Measurements from ENCODE around the gene SLC22A23.

SLC22A23 gene

DNA sequence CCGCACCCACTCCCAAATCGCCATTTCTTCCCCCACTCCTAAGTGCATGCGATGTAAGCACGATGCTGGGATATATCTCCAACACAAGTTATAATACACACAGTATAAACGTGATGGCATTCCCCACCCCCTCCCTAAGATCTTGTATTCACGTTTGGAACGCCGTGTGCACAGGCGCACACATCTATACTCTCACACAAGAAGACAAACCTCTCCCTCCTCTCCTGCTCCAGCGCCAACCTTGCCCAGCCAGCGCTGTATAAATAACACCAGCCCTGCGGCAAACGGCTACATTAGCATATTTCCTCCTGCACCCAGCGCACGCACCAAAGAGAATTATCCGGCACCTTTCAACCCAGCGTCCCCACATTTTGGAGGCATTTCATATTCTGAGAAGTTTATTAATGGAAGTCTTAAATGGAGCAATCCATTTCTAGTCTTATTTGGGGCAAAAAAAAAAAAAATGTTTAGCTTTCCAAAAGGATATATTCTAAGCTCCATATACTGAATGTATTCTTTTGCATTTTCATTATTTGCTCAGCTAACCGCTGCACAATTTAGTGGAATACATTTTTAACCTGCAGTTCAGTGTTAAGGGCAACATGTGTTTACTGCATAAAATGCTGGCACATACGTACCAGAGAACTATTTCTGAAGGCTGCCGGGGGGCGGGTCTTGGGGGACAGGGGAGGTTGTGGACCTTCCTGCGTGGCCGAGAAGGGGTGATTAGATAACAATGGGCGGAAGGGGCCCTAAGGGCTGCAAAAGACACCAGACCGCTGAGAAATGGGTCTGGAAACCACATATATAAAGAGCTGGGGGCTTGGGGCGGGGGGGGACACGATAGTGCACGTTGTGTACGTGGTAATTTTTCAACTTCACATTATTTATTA is 1.1 kb upstream of the SLC22A23 start:
- peak overlapping the region; percentile 25 for H3K4me3 Mint-ChIP-seq
- no peaks in the 10 kb centered on the region for H3K36me3 Mint-ChIP-seq (ENCODE audit: low read depth)
- peaks cover 48% of the 10 kb centered on the region for H3K27me3 Mint-ChIP-seq
- peaks cover 8% of the 10 kb centered on the region for H3K4me1 Mint-ChIP-seq (ENCODE audit: low read depth)
- no peaks in the 10 kb centered on the region for H3K9me3 Mint-ChIP-seq
- intact Hi-C loops (cut with micrococcal nuclease), result loop anchor here (2.0 kb wide), 1 partner anchor 179 kb away; no protein-coding TSS in a partner anchor
- H3K27ac Mint-ChIP-seq, result no peak overlapping the region

DNA sequence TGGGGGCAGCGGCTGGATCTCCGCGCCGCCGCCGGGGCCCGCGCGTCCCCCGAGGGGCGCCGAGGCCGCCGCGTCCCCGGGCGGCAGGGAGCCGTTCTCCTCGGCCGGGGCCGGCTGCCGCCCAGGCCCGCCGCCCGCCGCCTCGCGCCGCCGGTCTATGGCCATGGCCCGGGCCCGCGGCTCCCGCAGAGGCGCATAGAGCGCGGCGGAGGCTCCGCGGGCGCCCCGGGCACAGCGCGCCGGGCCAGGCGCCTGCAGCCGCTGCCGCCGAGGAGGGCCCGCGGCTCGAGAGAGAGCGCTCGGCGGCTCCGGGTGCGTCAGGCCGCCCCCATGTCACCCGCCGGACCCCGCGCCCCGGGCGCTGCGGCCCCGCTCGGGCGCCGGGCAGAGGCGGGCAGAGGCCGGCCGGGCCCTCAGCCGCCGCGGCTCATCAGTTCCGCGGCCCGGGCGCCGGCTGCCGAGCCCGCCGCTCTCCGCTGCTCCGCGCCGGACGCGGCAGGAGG is 404 bp downstream of the SLC22A23 start:
- intact Hi-C loops (cut with micrococcal nuclease), result loop anchor here (2.0 kb wide), 1 partner anchor 178 kb away; no protein-coding TSS in a partner anchor
- H3K27ac Mint-ChIP-seq, result no peak overlapping the region
- H3K9me3 Mint-ChIP-seq, result no peaks in the 10 kb centered on the region
- peaks cover 52% of the 10 kb centered on the region for H3K27me3 Mint-ChIP-seq
- H3K4me1 Mint-ChIP-seq (ENCODE audit: low read depth), result peaks cover 8% of the 10 kb centered on the region
- no peak overlapping the region for H3K4me3 Mint-ChIP-seq
- H3K36me3 Mint-ChIP-seq (ENCODE audit: low read depth), result no peaks in the 10 kb centered on the region

DNA sequence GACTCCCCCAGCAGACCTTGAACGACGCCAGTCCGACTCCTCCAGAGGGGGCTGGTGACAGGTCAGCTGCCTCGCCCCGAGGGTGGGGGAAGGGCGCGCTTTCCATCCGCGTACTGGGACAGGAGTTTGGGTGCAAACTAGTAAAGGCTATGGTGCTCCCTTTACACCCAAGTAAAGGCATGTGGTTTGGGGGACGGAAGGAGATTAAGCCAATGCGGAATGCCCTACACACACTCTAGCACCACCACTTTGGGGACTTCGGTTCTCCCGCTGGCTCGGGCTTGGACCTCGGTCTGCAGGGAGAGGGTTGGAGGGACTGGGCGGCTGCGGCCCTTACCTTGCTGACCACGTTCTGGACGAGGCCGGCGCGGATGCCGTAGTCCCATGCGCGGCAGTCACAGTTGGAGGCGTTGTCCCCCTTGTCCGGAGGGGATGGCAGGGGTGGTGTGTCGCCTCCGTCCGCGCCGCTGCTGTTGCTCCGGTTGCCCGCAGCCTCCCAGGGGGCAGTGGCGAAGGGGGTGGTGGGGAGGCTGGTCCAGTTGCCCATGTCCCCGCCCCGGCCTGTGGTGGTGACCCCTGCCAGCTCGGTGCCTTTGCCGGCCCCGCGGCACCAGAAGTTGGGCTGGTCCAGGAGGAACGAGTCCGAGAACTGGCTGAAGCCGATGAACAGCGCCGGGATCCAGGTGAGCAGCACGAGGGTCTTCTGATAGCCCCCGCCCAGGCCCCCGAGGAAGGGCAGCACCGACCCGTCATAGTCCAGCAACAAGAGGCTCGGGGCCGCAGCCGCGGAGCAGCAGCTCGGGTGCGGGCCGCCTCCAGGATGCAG is 1.1 kb downstream of the SLC22A23 start:
- Mint-ChIP-seq H3K4me3 (no peak overlapping the region), H3K27ac (no peak overlapping the region), H3K36me3 (ENCODE audit: low read depth) (no peaks in the 10 kb centered on the region), H3K9me3 (no peaks in the 10 kb centered on the region), H3K4me1 (ENCODE audit: low read depth) (peaks cover 8% of the 10 kb centered on the region), H3K27me3 (peaks cover 49% of the 10 kb centered on the region)
- intact Hi-C loops (cut with micrococcal nuclease), result loop anchor here (2.0 kb wide), 1 partner anchor 177 kb away; no protein-coding TSS in a partner anchor

DNA sequence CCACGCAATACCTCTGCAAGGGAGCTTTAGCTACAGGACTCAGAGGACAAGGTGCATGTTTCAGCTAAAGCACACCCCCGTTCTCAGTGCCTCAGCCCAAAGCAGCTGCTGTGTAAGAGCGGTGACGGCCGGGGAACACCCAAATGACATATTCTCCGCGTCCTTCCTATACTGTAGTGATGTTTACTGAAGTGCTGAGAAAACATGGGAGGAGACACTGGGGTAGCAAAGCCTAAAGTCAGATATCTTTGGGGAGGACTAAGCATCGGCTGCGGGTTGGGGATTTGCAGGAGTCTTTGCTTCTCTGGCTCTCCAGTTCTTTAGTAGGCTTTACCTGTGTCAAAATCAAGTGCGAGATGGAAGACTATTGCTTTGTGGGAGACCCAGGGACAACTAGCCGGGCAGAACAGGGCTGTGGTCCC is 1.7 kb downstream of the SLC22A23 start:
- H3K36me3 Mint-ChIP-seq (ENCODE audit: low read depth), result no peaks in the 10 kb centered on the region
- no peak overlapping the region for H3K27ac Mint-ChIP-seq
- no peaks in the 10 kb centered on the region for H3K9me3 Mint-ChIP-seq
- H3K4me1 Mint-ChIP-seq (ENCODE audit: low read depth), result peaks cover 8% of the 10 kb centered on the region
- H3K27me3 Mint-ChIP-seq, result peaks cover 51% of the 10 kb centered on the region
- intact Hi-C loops (cut with micrococcal nuclease), result no loop called here
- no peak overlapping the region for H3K4me3 Mint-ChIP-seq

DNA sequence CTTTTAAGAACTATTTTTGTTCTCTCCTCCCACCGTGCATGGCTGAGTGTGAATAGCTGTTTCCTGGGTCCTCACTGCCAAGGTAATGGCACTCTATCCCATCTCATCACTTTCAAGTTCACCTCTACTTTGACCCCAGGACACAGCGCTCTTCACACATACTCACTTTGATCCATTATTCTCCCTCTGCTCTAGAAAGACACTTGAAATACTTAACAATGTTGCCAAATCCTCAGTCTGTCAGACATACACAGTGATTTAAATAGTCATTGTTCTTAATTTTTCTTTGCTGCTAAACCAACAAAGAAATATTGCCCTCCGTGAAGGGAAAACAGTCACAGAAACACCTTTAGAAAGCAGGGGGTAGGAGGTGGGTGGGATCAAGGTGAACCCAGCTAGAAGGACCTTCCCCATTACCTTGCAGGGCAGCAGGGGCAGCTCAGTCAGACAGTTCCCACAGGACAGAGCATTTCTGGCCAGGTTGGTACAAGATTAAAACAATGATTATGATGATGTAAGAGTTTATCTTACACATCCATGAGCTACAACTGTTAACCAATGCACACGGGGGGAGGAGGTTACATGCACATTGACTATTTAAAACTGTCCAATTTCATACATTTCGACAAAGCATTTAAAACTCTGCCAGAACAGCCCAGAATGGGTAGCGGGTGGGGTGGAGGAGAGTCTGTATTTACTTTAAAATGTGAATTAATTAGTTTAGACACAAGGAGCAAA is 2.4 kb downstream of the SLC22A23 start:
- no peaks in the 10 kb centered on the region for H3K36me3 Mint-ChIP-seq (ENCODE audit: low read depth)
- H3K9me3 Mint-ChIP-seq, result no peaks in the 10 kb centered on the region
- H3K27ac Mint-ChIP-seq, result no peak overlapping the region
- H3K4me1 Mint-ChIP-seq (ENCODE audit: low read depth), result peaks cover 8% of the 10 kb centered on the region
- H3K4me3 Mint-ChIP-seq, result no peak overlapping the region
- intact Hi-C loops (cut with micrococcal nuclease), result no loop called here
- H3K27me3 Mint-ChIP-seq, result peaks cover 47% of the 10 kb centered on the region

DNA sequence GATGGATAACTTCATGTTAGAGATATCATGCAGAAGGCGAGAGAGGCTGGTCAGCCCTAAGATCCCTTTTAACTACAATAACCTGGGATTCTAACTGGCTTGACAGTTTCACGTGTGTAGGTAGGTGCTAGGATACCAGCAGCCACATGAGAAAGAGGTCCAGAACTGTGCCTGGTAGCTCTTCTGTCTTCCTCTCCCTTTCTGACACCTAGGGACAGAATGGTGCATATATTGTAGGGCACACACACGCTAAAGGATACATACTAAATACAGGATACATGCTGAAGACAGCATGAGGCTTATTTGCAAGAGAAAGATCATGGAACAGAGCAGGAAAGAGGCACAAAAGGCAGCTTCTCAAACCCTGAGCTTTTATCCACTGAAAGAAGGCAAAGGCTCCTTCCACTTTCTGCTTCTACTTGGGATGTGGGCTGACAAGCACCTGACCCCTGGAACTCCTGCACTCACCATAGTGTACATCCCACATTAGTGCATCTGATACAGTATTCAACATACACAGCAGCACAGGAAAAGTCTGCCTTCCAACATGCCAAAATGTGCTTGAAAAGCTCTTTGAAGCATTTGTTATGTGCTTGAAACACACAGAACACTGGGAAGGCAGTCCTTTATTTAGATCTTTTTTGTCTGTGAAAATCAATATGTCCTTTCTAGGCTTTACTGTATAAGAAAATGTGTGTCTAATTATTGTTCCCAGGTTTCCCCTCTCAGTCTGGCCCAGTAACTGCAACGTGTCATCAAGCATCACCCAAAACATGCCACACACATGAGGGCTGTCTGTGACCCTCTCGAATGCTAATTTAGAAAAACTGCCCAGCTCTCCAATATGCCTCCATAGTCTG is 3.2 kb downstream of the SLC22A23 start:
- peaks cover 43% of the 10 kb centered on the region for H3K27me3 Mint-ChIP-seq
- H3K9me3 Mint-ChIP-seq, result no peaks in the 10 kb centered on the region
- H3K27ac Mint-ChIP-seq, result no peak overlapping the region
- no peaks in the 10 kb centered on the region for H3K36me3 Mint-ChIP-seq (ENCODE audit: low read depth)
- H3K4me3 Mint-ChIP-seq, result no peak overlapping the region
- intact Hi-C loops (cut with micrococcal nuclease), result no loop called here
- peaks cover 8% of the 10 kb centered on the region for H3K4me1 Mint-ChIP-seq (ENCODE audit: low read depth)

DNA sequence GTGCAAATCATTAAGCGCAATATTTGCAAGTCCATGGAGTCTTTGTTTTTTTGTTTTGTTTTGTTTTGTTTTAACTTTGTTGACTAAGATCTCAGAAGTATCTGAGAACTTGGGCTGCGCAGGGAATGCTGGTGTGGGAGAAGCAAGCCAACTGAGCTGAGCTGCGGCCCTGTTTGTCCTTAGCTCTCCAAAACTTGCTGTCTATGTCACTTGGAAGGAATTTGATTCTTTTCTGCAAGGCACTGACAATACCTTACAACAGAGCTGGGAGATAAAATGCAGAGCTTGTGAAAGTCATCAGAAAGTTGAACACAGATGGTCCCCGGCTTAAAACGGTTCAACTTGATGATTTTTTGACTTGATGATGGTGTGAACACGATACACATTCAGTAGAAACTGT is 5.4 kb downstream of the SLC22A23 start:
- no peaks in the 10 kb centered on the region for H3K4me1 Mint-ChIP-seq (ENCODE audit: low read depth)
- H3K9me3 Mint-ChIP-seq, result no peaks in the 10 kb centered on the region
- H3K36me3 Mint-ChIP-seq (ENCODE audit: low read depth), result no peaks in the 10 kb centered on the region
- peaks cover 38% of the 10 kb centered on the region for H3K27me3 Mint-ChIP-seq
- intact Hi-C loops (cut with micrococcal nuclease), result no loop called here
- H3K27ac Mint-ChIP-seq, result no peak overlapping the region
- no peak overlapping the region for H3K4me3 Mint-ChIP-seq

DNA sequence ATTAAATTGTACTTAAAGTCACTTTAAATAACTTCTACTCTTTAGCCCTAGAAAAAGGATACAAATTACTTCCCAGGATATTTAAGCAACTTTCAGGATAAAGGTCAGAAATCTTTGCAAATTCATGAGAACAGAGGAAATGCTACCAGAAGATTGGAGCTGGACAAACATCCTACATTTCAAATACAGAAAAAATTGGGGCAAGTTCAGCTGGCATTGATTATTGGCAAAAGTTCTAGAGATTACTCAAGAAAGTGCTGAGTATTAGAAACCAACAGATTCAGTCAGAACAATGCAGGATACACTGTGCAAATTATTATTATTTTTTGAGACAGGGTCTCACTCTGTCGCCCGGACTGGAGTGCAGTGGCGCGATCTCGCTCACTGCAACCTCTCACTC is 6.0 kb downstream of the SLC22A23 start:
- intact Hi-C loops (cut with micrococcal nuclease), result no loop called here
- H3K4me1 Mint-ChIP-seq (ENCODE audit: low read depth), result no peaks in the 10 kb centered on the region

DNA sequence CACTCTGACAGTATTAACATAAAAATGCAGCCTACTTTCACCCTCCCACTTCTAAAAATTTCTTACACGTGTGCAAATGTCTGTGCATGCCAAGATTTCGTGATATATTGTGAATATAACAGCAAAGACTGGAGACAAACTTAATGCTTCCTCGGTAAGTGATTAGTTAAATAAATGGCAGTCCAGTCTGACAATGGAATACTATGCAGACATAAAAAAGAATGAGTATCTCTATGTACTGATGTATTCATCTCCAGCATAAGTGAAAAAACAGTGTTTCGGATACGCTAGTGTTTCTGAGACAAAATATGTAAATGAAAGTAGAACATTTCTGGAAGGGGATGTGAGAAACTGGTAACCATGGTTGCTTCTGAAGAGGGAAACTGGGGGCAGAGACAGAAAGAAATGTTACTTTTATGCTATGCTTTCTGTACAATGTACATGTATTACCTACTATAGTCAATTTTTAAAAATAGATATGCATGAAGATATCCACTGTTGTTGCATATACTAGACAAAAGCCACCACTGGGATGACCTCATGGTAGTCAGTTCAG is 7.0 kb downstream of the SLC22A23 start:
- no peak overlapping the region for H3K27ac Mint-ChIP-seq

More for the DNA sequence above, 6.0 kb downstream of the SLC22A23 start:
- H3K36me3 Mint-ChIP-seq (ENCODE audit: low read depth), result no peaks in the 10 kb centered on the region
- peaks cover 38% of the 10 kb centered on the region for H3K27me3 Mint-ChIP-seq
- no peaks in the 10 kb centered on the region for H3K9me3 Mint-ChIP-seq
- H3K27ac Mint-ChIP-seq, result no peak overlapping the region
- no peak overlapping the region for H3K4me3 Mint-ChIP-seq

DNA sequence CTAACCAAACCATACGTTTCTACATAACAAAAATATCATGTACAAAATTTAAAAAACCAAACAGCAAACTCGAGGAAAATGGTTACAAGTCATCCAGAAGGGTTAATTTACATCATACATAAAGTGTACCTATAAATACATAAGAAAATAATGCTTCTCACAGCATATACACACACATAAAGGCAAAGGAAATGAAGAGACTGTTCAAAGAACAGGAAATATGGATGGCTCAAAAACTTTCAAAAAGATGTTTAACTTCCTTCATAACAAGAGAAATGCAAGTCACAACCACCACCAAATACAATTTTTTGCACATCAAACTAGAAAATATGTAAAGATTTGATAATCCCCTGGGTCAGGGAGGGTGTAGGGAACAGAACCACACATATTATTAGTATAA is 7.5 kb downstream of the SLC22A23 start:
- Mint-ChIP-seq H3K27ac (no peak overlapping the region), H3K36me3 (ENCODE audit: low read depth) (no peaks in the 10 kb centered on the region), H3K9me3 (no peaks in the 10 kb centered on the region), H3K27me3 (peaks cover 45% of the 10 kb centered on the region), H3K4me1 (ENCODE audit: low read depth) (no peaks in the 10 kb centered on the region), H3K4me3 (no peak overlapping the region)
- intact Hi-C loops (cut with micrococcal nuclease), result no loop called here

More for the DNA sequence above, 7.0 kb downstream of the SLC22A23 start:
- intact Hi-C loops (cut with micrococcal nuclease), result no loop called here
- Mint-ChIP-seq H3K36me3 (ENCODE audit: low read depth) (no peaks in the 10 kb centered on the region), H3K4me1 (ENCODE audit: low read depth) (no peaks in the 10 kb centered on the region), H3K4me3 (no peak overlapping the region), H3K27me3 (peaks cover 43% of the 10 kb centered on the region), H3K9me3 (no peaks in the 10 kb centered on the region)

DNA sequence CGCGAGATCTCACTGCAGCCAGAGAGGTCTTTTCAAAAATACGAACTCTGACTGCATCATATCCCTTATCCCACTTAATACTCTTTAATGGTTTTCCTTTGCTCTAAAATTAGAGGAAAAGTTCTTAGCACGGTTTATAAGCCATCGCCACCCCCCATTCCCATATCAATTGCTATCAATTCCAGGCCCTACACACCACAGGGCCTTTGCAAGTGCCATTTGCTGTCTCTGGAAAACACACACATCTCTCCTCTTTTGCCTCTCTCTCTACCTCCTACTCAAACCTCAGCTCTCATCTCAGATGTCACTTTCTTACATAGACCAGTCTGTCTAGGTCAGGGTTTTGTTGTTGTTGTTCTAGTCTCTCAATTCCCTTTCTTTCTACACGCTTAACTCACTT is 9.8 kb downstream of the SLC22A23 start:
- H3K36me3 Mint-ChIP-seq (ENCODE audit: low read depth), result no peaks in the 10 kb centered on the region
- peaks cover 41% of the 10 kb centered on the region for H3K27me3 Mint-ChIP-seq
- H3K4me1 Mint-ChIP-seq (ENCODE audit: low read depth), result no peaks in the 10 kb centered on the region
- intact Hi-C loops (cut with micrococcal nuclease), result no loop called here
- no peak overlapping the region for H3K27ac Mint-ChIP-seq
- H3K9me3 Mint-ChIP-seq, result no peaks in the 10 kb centered on the region
- H3K4me3 Mint-ChIP-seq, result no peak overlapping the region

DNA sequence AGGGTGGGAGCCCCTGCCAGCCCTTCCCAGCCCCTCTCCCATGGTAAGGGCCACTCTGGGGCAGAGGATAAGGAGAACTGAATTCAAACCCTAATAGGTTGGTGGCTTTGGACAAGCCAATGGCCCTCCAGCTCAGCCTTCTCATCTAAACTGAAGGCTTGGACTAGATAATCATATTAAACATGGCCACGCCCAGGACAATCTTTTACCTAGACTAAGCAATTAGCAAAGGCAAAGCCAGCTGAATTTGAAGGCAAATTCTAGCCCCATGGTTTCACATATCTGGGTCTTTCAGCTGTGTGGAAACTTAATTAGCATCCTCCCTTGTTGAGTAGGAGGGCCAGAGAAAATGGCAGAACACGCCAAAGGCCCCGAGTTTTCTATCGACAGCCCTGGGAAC is 10.7 kb downstream of the SLC22A23 start:
- Mint-ChIP-seq H3K27me3 (peaks cover 36% of the 10 kb centered on the region), H3K4me1 (ENCODE audit: low read depth) (no peaks in the 10 kb centered on the region), H3K27ac (no peak overlapping the region), H3K4me3 (no peak overlapping the region), H3K36me3 (ENCODE audit: low read depth) (no peaks in the 10 kb centered on the region), H3K9me3 (no peaks in the 10 kb centered on the region)
- intact Hi-C loops (cut with micrococcal nuclease), result no loop called here
